ENCODE measurements around the gene SFRP5.

SFRP5 gene

GRCh38 chr10:97785231-97785630 is 13.4 kb upstream of the SFRP5 start:
- DNase-seq, result no peak

GRCh38 chr10:97784200-97784810 is 12.5 kb upstream of the SFRP5 start:
- no peak for DNase-seq

GRCh38 chr10:97782455-97783228 is 10.8 kb upstream of the SFRP5 start:
- no peak for DNase-seq

GRCh38 chr10:97781618-97782331 is 10.0 kb upstream of the SFRP5 start:
- no peak for DNase-seq

DNA sequence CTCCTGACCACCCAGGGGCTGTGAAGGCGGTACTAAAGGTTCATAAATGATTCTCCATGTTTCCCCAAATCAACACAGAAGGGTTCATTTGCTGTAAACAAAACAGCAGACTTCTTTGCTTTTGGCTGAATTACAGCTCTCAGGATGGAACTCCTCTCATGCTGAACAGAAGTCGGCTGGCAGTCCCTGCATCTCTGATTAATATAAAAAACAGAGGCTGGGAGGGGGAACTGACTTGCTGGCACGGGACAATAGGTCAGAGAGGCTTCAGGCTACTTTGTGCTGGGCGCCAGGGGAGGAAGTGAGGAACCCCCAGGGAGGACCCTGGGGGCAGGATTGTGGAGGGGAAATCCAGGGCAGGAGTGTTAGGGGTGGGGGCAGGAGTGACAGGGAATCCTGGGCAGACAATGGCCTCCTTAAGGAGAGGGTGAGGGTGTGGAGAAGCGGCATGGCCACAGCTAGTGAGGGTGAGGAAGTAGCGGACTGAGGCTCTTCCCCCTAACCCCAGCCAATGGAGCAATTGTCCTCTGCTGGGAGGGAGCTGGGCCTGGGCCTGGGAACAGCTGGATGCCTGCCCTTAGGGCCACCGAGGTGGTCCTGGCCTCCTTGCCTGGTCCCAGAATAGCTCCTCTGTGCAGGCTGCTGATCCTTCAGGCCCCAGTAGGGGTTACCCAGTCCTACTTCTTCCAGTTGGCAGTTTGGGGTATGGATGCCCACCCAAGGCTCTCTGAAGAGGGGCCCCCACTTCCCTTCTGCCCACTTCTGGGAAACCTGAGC is 9.2 kb upstream of the SFRP5 start:
- no peak for DNase-seq

DNA sequence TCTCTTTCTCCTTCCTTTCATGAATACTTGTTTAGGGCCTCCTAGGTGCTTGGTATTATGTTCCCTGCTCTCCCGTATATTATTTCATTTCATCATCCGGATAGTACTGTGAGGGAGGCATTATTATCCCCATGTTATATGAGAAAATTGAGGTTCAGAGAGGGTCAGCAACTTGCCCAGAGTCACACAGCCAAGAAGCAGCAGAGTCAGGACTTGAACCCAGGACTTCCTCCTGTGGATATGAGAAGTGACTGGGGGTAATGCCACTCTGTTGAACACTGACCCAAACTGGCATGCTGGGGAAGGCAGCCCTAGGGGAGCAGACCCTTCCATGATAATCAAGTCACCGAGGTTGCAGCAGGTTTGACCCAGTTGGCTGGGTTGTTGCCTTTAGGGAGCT is 8.2 kb upstream of the SFRP5 start:
- DNase-seq, result no peak

DNA sequence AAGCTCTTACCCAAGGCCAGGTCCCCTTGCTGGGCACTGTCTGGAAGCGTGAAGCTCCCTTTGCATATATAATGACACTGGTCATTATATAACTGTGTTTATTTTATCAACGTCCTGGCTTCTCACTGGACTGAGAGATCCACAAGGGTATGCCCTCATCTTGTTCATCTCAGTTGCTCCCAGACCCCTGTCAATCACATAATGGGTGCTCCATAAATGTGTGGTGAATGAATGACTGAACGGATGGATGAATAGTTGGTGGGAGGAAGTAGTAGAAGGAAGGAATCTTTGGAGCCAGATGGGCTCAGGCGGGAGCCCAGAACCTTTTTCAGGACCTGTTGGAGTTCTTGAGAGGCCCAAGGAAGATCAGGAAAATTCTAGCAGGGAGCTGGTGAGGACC is 7.7 kb upstream of the SFRP5 start:
- no peak for DNase-seq

DNA sequence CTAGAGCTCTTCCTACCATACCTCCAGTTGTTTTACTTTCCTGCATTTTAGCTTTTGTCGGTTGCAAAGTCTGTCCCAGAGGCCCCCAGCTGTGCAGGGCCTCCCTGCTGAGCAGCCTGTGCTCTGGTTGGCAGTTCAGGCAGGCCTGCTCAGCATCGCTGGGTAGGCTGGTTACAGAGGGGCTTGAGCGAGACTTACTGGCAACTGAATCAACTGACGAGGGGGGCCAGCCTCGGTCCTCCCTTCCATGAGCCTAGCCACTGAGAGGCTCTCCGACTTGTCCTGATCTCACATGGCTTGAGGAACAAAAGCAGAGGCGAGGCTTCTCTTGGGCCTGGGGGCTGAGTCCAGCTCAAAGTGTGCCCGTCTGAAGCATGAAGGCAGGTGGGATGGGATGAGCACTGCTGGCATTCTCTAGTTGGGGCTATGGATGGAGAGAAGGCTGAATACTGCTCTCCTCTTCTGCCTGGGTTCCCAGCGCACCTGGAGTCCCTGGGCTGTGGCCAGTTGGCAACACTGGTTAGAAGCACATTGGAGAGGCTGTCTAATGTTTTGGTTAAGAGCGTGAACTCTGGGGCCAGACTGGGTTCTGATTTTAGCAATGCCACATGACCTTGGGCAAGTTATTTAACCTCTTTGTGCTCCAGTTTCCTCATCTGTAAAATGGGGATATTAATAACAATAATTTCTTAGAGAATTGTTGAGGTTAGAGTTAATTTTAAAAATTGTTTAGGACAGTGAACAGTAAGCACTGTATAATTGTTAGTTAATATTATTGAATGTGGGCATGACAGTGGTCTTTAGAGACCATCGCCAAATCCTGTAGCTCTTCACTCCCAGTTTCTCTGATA is 6.9 kb upstream of the SFRP5 start:
- no peak for DNase-seq

GRCh38 chr10:97777143-97777542 is 5.3 kb upstream of the SFRP5 start:
- no peak for DNase-seq

- no peak for DNase-seq
Measured at GRCh38 chr10:97774811-97775294, 3.1 kb upstream of the SFRP5 start.

DNA sequence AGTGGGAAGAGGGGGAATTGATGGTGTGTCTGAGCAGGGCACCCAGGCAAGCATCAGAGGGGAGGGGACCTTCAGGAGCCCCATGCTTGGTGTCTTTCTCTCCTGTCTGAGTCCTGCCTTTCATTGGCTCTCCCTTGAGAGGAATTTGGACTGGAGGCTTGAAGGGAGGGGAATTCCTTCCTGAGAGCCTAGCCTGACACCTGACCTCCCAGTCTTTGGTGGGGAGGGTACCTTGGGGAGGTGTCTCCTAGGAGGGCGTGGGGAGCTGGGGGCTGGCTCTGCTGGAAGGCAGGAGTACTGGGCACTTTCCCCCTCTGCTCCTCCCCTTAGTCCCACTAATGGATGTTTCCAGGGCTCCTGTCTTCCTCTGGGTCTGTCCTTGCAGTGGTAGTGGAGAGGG is 1.3 kb upstream of the SFRP5 start:
- no peak for DNase-seq

DNA sequence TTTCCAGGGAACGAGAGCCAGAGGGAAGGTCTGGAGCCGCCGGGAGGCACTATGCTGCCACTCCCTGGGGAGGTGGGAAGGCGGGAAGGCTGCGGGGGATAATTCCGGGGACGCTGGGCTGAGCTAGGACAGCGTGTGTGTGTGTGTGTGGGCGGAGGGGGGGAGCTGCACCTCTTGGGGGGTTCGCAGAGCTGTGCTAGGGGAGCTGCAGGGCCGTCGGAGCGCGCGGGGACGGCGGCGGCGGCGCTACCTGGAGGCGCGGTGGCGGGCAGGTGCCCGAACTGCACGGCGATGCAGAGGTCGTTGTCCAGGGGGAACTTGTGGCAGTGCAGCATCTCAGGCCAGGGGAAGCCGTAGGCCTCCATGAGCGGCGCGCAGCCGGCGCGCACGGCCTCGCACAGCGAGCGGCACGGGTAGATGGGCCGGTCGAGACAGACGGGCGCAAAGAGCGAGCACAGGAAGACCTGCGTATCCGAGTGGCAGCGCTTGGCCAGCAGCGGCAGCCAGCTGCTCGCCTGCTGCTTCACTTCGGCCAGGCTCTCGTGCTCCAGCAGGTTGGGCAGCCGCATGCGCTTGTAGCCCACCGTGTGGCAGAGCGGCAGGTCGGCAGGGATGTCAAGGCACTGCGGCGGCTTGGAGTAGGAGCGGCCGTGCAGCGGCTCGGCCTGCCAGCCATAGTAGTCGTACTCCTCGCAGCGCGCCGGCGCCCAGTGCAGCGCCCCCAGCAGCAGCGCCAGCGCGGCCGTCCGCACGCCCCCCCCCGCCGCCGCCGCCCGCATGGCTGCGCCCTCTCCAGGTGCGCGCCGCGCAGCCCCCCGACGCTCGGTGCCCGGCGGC is 526 bp downstream of the SFRP5 start:
- DNase-seq, result no peak

DNA sequence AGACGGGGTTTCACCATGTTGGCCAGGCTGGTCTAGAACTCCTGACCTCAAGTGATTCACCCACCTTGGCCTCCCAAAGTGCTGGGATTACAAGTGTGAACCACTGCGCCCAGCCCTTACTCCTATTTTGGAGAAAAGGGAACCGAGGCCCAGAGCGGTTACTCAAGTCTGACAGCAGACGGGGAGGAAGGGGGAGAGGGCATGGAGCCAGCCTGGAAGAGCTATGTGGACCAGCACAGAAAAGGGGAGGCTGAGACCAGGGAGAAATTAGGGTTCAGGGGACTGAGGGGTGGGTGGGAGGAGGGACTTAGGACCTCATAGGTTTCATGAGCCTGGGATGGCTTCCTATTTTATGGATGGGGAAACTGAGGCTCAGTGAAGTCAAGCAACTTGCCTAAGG is 1.5 kb downstream of the SFRP5 start:
- DNase-seq, result peak; percentile 41

DNA sequence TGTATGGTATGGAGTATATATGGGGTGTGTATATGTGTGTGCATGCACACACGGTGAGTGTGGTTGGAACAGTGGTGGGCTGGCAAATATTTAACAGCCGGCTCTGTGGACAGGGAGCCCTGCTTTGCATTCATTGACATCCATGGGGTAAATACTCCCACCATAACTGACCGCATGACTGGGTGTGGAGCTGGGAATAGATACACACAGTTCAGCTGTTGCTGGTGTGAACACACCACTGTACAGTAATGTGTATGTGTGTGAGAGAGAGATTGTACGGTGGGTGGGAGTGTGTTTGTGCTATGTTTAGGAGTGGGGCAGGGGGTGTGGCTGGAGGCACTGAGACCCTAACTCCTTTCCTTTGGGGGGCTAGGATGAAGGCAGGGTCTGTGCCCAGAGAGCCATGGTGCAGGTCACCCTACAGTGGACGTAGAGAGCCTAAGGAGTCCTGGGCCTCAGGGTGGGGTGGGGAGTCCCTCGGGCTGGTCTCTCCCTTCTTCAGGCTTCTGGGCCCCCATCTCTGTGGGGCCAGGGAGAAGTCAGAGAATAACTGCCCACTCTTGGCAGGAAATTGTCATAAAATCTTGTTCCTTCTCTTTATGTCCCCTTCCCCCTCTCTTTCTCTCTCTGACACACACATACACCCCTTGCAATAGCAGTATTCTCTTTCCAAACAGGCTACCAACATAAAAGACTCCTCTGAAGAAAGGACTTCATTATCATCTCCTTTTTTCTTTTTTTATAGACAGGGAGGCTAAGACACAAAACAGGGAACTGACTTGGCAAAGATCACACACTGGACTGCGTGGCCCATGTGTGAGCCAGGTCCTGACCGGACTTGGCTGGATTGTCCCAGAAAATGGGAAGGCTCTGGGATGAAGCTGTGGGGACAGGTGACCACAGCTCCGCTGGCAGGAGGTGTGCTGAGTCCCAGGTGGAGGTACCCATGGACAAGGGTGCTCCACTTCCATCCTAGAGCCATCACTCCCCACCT is 3.2 kb downstream of the SFRP5 start:
- no peak for DNase-seq

DNA sequence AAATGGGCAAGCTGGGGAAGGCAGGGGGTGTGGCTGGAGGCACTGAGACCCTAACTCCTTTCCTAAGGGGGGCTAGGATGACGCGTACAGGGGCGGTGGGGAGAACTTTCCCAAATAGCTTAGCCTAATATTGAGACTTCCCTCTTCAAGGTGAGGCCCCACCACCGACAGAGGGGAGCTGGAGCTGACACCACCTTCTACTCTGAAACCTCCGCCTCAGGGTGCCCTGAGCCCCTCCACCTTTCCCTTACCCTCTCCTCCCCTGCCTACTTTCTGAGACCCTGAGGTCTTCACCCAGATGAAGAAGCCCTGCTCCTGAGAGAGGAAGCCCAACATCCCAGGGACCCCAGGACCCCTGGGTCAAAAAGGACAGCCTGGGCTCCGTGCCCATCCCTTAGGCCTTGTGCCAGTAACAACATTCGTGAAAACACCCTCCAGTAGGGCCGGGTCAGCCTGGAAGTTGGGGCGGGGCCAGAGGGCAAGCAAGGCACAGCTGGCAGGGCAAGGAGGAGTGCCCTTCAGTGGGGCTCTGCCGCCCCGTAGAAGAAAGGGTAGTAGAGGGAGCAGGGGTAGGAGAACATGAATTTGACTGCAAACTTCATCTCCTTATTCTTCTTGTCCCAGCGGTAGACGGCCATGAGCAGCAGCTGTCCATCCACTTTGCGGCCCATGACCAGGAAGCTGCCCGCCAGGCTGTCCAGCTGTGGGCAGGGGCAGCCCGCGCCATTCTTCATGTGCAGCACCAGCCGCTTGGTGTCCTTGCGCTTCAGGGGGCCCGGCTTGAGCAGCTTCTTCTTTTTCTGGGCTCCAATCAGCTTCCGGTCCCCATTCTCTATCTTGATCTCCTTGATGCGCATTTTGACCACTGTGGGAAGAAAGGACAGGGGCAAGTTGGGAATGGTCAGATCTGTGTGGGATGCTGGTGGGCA is 4.5 kb downstream of the SFRP5 start:
- DNase-seq, result no peak

GRCh38 chr10:97766106-97766810 is 5.5 kb downstream of the SFRP5 start:
- no peak for DNase-seq

- no peak for DNase-seq
Measured at GRCh38 chr10:97765201-97765600, 6.6 kb downstream of the SFRP5 start.

DNA sequence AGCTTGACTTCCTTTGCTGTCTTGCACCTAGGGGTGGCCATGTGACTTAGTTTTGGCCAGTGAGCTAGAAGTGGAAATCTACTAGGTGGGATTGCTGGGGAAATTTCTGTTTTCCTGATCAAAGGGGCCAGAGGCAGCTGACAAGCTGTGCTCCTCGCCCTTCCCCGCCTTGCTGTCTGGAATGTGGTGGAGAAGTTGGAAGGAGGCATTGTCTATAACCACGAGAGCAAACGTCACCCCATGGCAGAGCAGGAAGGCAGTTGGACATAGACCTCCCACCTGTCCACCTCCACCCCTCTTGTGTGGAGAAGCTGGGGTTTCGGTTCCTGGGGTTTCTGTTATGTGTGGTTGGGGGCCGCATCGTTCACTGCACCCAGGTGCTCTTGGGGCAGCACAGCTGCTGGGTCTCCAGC is 7.3 kb downstream of the SFRP5 start:
- DNase-seq, result no peak
